GM21367 (cell line): ENCODE results near the gene PRSS38.

Source experiments
- ATAC-seq: cut with Tn5 transposase; IDR thresholded peaks from one replicate; pipeline ENCODE4 v1.9.1; 2021; ENCODE audit not compliant: unreplicated experiment

Gene PRSS38

DNA sequence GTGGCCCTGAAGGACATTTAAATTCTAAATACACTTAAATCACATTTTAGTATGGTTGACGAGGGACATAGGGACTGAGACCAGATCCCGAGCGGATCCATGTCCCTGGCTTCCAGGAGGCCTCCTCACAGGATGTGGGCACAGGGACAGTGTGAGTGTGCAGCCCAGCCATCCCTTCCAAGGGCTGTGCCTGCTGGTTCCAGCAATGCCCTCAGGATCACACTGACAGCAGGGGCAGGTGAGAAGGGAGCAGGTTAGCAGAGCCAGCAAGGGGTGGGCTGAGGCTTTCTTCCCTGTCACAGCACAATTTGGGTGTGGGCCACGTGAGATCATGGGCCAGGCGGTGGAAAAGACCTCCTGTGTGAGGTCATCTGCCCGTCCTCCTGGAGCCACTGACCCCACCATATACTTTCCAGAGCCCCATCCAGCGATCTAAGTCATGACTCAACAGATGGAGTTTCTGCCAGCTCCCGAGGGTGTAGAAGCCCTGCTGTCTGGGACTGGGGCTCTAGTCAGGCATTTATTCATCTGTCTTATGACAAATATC, 37.0 kb upstream of the PRSS38 start:
- no peak for ATAC-seq

GRCh38 chr1:227779021-227779441, 36.4 kb upstream of the PRSS38 start:
- ATAC-seq, result no peak

- no peak for ATAC-seq
Observed at GRCh38 chr1:227779685-227780084, 35.8 kb upstream of the PRSS38 start.

GRCh38 chr1:227780101-227781044, 35.1 kb upstream of the PRSS38 start:
- ATAC-seq, result no peak

- no peak for ATAC-seq
Observed at GRCh38 chr1:227781314-227781930, 34.1 kb upstream of the PRSS38 start.

GRCh38 chr1:227782226-227782625, 33.2 kb upstream of the PRSS38 start:
- ATAC-seq, result no peak

GRCh38 chr1:227785094-227785804, 30.2 kb upstream of the PRSS38 start:
- ATAC-seq, result no peak

DNA sequence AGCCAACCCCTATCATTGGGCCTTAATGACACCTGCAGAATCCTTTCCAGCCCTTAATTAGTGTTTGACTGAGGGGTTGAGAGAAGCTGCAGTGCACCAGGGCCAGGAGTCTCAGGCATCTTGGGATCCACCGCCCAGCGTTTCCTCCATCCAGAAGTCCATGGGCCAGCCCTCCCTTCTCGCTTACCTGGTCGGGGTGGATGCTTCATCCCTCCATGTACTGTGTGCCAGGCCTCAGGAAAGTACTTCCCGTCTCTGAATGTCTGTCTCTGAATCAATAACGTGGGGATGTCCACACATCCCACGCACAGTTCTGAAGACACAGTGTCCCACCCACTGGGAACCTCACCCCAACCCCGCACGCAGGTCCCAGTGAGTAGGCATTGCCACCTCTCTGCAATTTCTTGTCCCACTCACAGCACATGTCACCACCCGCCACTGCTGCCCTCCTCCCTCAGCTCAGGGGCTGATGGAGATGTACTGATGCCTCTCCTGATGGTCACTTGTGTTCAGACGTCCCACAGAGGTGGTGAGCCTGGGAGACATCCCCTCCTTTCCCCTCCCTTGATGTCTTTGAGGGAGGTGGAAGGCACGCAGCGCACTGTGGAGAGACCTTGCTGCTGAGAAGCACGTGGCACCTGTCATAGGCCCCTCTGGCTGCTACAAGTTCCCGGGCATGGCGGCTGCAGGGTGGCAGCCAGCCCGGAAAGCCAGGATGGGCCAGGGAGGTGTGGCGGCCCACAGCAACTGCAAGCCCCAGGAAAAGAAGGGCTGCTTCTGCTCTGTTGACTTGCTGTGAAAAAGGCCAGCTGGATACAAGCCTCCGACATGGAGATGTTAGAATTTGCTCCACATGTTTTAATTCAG, 29.4 kb upstream of the PRSS38 start:
- no peak for ATAC-seq

DNA sequence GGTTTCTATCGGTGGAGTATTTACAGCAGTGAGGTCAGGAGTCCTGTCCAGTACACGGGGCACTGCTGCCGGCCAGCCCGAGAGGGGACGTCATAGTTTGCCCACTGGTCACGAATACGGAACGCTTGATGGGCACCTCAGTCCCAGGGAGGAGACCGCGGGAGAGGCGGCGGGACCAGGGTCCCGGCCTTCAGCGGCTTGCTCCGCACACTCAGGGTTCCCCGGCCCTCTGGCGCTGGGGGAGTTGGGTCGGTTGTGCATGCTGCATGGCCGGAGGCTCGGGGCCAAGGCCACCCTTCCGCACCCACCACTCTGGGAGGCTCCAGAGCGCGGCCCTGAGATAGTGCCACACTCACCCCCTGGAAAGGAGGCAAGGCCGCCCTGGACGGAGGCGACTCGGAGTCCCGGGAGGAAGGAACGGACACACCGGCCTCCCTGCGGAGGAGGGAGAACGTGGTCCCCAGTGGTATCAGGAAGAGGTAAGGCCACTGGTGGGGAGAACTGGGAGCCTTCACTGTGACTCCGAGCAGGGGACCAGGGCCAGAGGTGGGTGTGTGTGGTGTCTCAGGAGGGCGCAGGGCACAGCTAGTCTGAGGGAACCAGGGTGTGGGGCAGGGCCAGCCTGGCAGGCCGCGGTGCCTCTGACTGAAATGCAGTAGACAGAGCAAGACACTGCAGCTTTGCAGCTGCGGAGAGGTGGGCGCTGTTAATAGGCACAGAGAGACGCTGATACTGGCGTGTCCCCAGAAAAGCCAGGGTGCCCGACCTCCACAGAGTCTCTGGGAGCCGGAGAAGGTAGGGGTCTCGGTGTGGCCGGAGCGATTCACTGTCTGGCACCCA, 28.6 kb upstream of the PRSS38 start:
- ATAC-seq, result no peak

- peak; percentile 94 for ATAC-seq
Observed at GRCh38 chr1:227787513-227788270, 27.8 kb upstream of the PRSS38 start.

GRCh38 chr1:227788271-227789083, 27.0 kb upstream of the PRSS38 start:
- peak; percentile 56 for ATAC-seq

DNA sequence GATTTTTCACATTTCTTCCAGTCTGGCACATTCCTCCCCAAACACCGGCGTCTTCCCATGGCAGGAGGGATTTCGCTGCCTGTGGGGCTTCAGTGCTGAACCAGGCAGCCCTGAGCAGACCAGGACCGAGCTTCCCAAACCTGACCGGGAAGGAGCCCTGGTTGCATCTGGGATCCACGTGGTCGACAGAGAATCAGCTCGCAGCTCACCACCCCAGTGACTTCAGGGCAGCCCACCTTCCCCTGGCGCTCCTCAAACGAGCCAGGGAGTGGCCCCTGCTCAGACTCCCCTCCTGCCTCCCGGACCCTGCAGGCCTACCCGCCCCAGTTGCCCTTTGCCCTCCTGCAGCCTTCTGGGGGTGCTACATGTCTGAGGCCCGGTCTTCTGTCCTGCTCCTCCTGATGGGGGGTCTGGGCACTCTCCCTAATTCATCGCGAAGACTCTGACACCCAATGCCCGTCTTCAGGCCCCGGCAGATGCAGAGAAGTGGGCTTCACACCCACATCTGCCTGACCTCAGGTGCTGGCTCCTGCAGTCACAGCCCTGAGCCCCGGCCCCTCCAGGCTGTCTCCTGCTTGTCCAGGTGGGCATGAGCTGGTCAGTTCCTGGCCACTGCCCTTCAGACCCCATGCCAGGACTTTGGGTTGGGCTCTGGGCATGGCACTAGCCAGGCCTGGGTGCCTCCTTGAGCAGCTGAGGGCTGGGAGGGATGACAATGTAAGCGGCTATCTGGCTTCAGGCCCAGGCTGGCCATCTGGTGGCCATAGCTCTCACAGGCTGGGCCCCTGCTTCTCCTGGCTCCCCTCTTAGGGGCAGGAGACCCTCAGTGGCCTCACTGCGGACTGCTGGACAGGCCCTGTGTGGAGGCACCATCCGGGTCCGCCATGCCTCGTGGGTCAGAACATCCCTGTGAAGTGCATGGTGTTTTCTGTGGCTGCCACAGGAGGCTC, 26.1 kb upstream of the PRSS38 start:
- no peak for ATAC-seq

GRCh38 chr1:227790034-227790400, 25.5 kb upstream of the PRSS38 start:
- ATAC-seq, result no peak

- ATAC-seq, result no peak
Observed at GRCh38 chr1:227790868-227791267, 24.6 kb upstream of the PRSS38 start.

GRCh38 chr1:227791425-227792143, 23.9 kb upstream of the PRSS38 start:
- no peak for ATAC-seq
